GM18508 (cell line): Measurements from ENCODE around the gene NEFH.

Source experiments
- ATAC-seq: cut with Tn5 transposase; IDR thresholded peaks from one replicate; pipeline ENCODE4 v1.9.1; 2021; ENCODE audit warnings: moderate number of reproducible peaks; ENCODE audit not compliant: insufficient read depth, unreplicated experiment

The NEFH gene

GRCh38 chr22:29539105-29539504 is 59.1 kb downstream of the NEFH start:
- no peak for ATAC-seq
